ENCODE measurements around the gene CENPL. TPM values are rescaled to one million over a fixed set of nuclear protein-coding genes. Genes with fewer than 3 reads are reported as not detected.

Gene CENPL
- total and polyA plus RNA-seq, 9 of the 15 experiments (the other 6 are each of a cell fraction or from before 2014, with no cell fraction given): 33.0 to 52.7 (median 39.7) TPM

DNA sequence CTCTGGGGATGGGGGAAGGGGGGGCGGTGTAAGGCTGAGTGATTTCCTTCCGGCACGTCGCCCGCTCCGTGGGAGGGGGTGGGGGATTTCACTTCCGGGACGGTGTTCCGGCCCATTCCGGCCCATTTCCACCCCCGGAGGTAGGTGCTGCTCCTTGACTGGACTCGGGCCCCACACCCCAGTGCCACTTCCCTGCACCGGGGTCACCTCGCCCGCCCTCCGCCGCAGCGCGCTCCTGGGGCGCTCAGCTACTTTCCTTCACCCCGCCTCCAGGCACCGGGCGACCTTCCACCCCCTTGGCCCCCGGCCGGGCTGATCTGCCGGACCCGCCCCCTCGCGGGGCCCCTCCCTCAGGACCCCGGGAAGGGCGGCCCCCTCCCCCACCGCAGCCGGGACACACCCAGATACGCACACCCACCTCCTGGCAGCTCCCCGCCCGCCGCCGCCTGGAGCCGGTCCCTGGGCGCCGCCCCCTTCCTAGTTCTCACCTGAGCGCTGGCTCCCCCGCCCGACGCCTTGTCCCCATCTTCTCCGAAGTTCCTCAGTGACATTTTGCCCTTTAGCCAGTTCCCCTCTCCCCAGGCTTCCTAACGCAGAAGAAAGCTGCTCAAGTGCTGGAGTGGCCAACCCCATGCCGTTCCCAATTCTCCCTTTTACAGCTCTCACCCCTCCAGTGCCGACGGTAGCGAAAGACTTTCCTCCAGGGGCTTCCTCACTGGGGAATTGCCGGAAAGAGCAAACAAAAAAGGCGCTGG lies 43.8 kb upstream of the CENPL start, which contains the start of gene ZBTB37 (continued):
- TF ChIP-seq, protein P1, sequence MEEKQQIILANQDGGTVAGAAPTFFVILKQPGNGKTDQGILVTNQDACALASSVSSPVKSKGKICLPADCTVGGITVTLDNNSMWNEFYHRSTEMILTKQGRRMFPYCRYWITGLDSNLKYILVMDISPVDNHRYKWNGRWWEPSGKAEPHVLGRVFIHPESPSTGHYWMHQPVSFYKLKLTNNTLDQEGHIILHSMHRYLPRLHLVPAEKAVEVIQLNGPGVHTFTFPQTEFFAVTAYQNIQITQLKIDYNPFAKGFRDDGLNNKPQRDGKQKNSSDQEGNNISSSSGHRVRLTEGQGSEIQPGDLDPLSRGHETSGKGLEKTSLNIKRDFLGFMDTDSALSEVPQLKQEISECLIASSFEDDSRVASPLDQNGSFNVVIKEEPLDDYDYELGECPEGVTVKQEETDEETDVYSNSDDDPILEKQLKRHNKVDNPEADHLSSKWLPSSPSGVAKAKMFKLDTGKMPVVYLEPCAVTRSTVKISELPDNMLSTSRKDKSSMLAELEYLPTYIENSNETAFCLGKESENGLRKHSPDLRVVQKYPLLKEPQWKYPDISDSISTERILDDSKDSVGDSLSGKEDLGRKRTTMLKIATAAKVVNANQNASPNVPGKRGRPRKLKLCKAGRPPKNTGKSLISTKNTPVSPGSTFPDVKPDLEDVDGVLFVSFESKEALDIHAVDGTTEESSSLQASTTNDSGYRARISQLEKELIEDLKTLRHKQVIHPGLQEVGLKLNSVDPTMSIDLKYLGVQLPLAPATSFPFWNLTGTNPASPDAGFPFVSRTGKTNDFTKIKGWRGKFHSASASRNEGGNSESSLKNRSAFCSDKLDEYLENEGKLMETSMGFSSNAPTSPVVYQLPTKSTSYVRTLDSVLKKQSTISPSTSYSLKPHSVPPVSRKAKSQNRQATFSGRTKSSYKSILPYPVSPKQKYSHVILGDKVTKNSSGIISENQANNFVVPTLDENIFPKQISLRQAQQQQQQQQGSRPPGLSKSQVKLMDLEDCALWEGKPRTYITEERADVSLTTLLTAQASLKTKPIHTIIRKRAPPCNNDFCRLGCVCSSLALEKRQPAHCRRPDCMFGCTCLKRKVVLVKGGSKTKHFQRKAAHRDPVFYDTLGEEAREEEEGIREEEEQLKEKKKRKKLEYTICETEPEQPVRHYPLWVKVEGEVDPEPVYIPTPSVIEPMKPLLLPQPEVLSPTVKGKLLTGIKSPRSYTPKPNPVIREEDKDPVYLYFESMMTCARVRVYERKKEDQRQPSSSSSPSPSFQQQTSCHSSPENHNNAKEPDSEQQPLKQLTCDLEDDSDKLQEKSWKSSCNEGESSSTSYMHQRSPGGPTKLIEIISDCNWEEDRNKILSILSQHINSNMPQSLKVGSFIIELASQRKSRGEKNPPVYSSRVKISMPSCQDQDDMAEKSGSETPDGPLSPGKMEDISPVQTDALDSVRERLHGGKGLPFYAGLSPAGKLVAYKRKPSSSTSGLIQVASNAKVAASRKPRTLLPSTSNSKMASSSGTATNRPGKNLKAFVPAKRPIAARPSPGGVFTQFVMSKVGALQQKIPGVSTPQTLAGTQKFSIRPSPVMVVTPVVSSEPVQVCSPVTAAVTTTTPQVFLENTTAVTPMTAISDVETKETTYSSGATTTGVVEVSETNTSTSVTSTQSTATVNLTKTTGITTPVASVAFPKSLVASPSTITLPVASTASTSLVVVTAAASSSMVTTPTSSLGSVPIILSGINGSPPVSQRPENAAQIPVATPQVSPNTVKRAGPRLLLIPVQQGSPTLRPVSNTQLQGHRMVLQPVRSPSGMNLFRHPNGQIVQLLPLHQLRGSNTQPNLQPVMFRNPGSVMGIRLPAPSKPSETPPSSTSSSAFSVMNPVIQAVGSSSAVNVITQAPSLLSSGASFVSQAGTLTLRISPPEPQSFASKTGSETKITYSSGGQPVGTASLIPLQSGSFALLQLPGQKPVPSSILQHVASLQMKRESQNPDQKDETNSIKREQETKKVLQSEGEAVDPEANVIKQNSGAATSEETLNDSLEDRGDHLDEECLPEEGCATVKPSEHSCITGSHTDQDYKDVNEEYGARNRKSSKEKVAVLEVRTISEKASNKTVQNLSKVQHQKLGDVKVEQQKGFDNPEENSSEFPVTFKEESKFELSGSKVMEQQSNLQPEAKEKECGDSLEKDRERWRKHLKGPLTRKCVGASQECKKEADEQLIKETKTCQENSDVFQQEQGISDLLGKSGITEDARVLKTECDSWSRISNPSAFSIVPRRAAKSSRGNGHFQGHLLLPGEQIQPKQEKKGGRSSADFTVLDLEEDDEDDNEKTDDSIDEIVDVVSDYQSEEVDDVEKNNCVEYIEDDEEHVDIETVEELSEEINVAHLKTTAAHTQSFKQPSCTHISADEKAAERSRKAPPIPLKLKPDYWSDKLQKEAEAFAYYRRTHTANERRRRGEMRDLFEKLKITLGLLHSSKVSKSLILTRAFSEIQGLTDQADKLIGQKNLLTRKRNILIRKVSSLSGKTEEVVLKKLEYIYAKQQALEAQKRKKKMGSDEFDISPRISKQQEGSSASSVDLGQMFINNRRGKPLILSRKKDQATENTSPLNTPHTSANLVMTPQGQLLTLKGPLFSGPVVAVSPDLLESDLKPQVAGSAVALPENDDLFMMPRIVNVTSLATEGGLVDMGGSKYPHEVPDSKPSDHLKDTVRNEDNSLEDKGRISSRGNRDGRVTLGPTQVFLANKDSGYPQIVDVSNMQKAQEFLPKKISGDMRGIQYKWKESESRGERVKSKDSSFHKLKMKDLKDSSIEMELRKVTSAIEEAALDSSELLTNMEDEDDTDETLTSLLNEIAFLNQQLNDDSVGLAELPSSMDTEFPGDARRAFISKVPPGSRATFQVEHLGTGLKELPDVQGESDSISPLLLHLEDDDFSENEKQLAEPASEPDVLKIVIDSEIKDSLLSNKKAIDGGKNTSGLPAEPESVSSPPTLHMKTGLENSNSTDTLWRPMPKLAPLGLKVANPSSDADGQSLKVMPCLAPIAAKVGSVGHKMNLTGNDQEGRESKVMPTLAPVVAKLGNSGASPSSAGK (IDR thresholded peaks at IDR 0.05): no peak
- TF ChIP-seq PRPF4 (IDR thresholded peaks at IDR 0.05; ENCODE audit: insufficient read depth, low read depth, low read length, poor library complexity, severe bottlenecking) (no peak), IRF2 (CRISPR knock-in tag; IDR thresholded peaks at IDR 0.05) (no peak), SMARCA5 (IDR thresholded peaks at IDR 0.05) (0 out of 2 replicates have a peak, but pooled peaks have one; percentile 50), ZBTB8A (IDR thresholded peaks at IDR 0.05; ENCODE audit: partially characterized antibody) (no peak), SETDB1 (IDR thresholded peaks at IDR 0.05; ENCODE audit: low read length) (no peak)
- TF ChIP-seq, protein P2, sequence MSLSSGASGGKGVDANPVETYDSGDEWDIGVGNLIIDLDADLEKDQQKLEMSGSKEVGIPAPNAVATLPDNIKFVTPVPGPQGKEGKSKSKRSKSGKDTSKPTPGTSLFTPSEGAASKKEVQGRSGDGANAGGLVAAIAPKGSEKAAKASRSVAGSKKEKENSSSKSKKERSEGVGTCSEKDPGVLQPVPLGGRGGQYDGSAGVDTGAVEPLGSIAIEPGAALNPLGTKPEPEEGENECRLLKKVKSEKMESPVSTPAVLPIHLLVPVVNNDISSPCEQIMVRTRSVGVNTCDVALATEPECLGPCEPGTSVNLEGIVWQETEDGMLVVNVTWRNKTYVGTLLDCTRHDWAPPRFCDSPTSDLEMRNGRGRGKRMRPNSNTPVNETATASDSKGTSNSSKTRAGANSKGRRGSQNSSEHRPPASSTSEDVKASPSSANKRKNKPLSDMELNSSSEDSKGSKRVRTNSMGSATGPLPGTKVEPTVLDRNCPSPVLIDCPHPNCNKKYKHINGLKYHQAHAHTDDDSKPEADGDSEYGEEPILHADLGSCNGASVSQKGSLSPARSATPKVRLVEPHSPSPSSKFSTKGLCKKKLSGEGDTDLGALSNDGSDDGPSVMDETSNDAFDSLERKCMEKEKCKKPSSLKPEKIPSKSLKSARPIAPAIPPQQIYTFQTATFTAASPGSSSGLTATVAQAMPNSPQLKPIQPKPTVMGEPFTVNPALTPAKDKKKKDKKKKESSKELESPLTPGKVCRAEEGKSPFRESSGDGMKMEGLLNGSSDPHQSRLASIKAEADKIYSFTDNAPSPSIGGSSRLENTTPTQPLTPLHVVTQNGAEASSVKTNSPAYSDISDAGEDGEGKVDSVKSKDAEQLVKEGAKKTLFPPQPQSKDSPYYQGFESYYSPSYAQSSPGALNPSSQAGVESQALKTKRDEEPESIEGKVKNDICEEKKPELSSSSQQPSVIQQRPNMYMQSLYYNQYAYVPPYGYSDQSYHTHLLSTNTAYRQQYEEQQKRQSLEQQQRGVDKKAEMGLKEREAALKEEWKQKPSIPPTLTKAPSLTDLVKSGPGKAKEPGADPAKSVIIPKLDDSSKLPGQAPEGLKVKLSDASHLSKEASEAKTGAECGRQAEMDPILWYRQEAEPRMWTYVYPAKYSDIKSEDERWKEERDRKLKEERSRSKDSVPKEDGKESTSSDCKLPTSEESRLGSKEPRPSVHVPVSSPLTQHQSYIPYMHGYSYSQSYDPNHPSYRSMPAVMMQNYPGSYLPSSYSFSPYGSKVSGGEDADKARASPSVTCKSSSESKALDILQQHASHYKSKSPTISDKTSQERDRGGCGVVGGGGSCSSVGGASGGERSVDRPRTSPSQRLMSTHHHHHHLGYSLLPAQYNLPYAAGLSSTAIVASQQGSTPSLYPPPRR (CRISPR knock-in tag; IDR thresholded peaks at IDR 0.05; ENCODE audit: borderline replicate concordance): no peak
- TF ChIP-seq, protein P3, sequence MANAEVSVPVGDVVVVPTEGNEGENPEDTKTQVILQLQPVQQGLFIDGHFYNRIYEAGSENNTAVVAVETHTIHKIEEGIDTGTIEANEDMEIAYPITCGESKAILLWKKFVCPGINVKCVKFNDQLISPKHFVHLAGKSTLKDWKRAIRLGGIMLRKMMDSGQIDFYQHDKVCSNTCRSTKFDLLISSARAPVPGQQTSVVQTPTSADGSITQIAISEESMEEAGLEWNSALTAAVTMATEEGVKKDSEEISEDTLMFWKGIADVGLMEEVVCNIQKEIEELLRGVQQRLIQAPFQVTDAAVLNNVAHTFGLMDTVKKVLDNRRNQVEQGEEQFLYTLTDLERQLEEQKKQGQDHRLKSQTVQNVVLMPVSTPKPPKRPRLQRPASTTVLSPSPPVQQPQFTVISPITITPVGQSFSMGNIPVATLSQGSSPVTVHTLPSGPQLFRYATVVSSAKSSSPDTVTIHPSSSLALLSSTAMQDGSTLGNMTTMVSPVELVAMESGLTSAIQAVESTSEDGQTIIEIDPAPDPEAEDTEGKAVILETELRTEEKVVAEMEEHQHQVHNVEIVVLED (CRISPR knock-in tag; IDR thresholded peaks at IDR 0.05): no peak
